Activated CD8-positive, alpha-beta memory T cell treated with anti-CD3 and anti-CD28 coated beads, Interleukin-2, amount 10 ng/mL, durations not matched to agents 7 days and 5 days (primary cell): ENCODE results near the gene RPTOR. TPM values are rescaled to one million over a fixed set of nuclear protein-coding genes. Genes with fewer than 3 reads are reported as not detected.
"Not testable (repeated sequence)": the region's sequence is repeated elsewhere in the genome, so short reads cannot be mapped to it uniquely, and the experiment has no call there.

Experiments
- ATAC-seq: fragments of 150-1000 bp; cut with Tn5 transposase; one replicate; pipeline ENCODE4 v1.10.0; 2021; ENCODE audit warnings: moderate library complexity
- CTCF ChIA-PET: fragments of 350-600 bp; sonication (Branson Sonifier 250); formaldehyde crosslinking; loops from one replicate; lab custom pipeline; 2021; ENCODE audit warnings: antibody characterized with exemption; lab: Charles Lee
- DNase-seq: peaks from one replicate; pipeline ENCODE4 v3.0.0-alpha.2; 2020
- H3K27ac Mint-ChIP-seq: one replicate; pipeline ENCODE4 v1.8.0; 2021; ENCODE audit warnings: mild to moderate bottlenecking, mixed read lengths
- H3K27me3 Mint-ChIP-seq: one replicate; pipeline ENCODE4 v1.8.0; 2021; ENCODE audit warnings: mixed read lengths
- H3K36me3 Mint-ChIP-seq: one replicate; pipeline ENCODE4 v1.8.0; 2021; ENCODE audit warnings: mild to moderate bottlenecking, mixed read lengths
- H3K4me1 Mint-ChIP-seq: one replicate; pipeline ENCODE4 v1.8.0; 2021; ENCODE audit warnings: mixed read lengths
- H3K4me3 Mint-ChIP-seq: one replicate; pipeline ENCODE4 v1.8.0; 2021; ENCODE audit warnings: mild to moderate bottlenecking, moderate library complexity, mixed read lengths
- H3K9me3 Mint-ChIP-seq: one replicate; pipeline ENCODE4 v1.8.0; 2022; ENCODE audit warnings: low read depth, mixed read lengths
- total RNA-seq, 2 experiments: library from RNA; stranded (reverse); gene quantifications; one replicate each; pipeline ENCODE4 v1.2.3, GENCODE V29; 2021

RPTOR gene
- total RNA-seq, 2 experiments from 2014 or later, result 60.4 to 87.0 TPM

DNA sequence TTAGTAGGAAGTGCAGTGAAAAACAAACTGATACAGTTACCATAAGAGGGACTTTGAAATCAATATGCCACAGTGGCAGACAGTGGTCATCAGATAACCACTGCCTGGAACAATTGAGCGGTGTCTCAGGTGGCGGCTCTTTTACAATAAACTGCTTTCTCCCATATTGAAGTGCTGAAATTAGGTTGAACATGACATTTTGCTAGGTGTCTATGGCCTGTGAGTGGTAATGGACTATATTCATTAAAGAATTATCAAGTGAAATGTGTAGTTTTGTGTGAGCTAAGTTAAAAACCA is 214.7 kb downstream of the RPTOR start:
- peak; percentile 72 for DNase-seq
- Mint-ChIP-seq H3K27ac (peak overlapping the region; percentile 85), H3K9me3 (no peaks in the 10 kb centered on the region), H3K36me3 (peaks cover 46% of the 10 kb centered on the region), H3K27me3 (no peaks in the 10 kb centered on the region), H3K4me3 (no peak overlapping the region), H3K4me1 (peaks cover 71% of the 10 kb centered on the region)
- peak; percentile 41 for ATAC-seq
- CTCF ChIA-PET, result interaction anchor here (1.0 to 1.5 kb wide), 4 partner anchors 18 to 184 kb away, joined by 3 to 4 read pairs (median 4); no protein-coding TSS in a partner anchor

DNA sequence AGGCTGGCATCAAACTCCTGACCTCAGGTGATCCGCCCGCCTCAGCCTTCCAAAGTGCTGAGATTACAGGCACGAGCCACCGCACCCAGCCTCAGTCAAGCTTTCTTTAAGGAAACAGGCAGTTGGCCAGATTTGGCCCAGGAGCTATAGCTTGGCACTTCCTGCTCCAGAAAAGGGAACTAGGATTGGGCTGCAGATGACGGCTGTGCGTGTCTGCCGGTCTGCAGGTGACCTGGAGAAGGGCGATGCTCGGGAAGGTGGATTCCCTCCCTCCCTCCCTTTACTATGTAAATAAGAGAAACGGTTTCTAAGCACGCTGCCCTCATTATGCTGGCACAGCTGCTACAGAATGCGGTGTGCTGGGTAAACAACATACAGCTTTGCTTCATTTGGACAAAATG is 215.9 kb downstream of the RPTOR start:
- Mint-ChIP-seq H3K27ac (peak overlapping the region; percentile 98), H3K4me3 (no peak overlapping the region), H3K9me3 (no peaks in the 10 kb centered on the region), H3K27me3 (no peaks in the 10 kb centered on the region), H3K36me3 (peaks cover 45% of the 10 kb centered on the region), H3K4me1 (peaks cover 77% of the 10 kb centered on the region)
- ATAC-seq, result no peak
- CTCF ChIA-PET, result interaction anchor here (1.5 kb wide), 1 partner anchor 33 kb away, joined by 3 read pairs; no protein-coding TSS in a partner anchor
- no peak for DNase-seq

DNA sequence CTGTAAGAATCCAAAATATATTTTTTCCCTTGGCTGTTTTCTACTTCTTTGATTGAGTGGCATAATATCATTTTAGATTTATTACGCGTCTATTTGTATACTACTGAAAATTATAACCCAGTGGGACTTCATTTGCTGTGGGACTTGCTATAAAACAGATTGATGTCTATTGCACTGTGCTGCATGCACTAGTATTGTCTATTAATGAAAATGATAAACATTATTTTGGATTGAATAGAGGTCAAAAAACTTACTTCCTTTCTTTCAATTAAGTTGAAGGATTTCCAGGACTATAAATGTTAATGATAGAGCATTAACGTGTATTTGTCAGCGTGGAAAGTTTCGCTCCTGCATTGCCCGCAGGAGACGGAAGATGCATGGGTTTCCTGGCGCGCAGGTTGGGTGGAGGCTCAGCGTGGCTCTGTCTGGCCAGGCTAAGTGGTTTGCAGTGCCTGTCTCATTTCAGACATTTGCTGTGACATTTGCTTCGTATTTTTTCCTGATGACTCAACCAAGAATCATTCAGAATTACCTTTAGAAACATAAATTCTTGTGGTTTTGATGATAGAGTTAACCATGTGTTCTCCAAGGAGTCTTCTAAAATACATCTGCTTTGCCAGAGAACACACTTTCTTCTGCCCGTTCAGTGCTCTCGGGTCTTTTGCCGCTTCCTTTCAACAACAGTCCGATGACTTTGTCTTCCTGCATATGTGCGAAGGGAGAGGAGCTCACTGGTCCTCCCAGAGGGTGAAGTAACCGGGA is 216.7 kb downstream of the RPTOR start:
- peaks cover 41% of the 10 kb centered on the region for H3K36me3 Mint-ChIP-seq
- no peaks in the 10 kb centered on the region for H3K27me3 Mint-ChIP-seq
- H3K4me1 Mint-ChIP-seq, result peaks cover 78% of the 10 kb centered on the region

DNA sequence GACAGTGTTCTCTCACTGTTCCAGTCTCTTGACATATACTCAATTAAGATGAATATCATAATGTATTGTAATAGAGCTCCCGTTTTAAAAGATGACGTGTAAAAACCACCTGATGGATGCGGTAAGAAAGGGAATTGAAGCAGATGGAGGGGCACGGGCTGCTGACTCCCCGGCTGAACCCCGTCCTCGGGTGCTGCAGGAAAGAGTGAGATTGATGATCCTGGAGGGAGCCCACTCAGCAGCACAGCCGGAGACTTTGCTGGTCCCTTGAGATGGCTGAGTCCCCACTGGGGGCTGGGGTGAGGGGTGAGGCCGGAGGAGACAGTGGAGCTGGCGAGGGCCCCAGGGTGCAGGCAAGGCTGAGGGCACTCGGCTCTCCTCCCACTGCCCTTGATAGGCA is 217.4 kb downstream of the RPTOR start:
- peak overlapping the region; percentile 68 for H3K4me3 Mint-ChIP-seq
- ATAC-seq (no peak), DNase-seq (no peak)
- peaks cover 80% of the 10 kb centered on the region for H3K4me1 Mint-ChIP-seq
- H3K27ac Mint-ChIP-seq, result peak overlapping the region; percentile 98
- CTCF ChIA-PET, result interaction anchor here (0.9 to 2.6 kb wide), 6 partner anchors 12 to 131 kb away, joined by 3 to 10 read pairs (median 5); no protein-coding TSS in a partner anchor
- peaks cover 37% of the 10 kb centered on the region for H3K36me3 Mint-ChIP-seq
- no peaks in the 10 kb centered on the region for H3K9me3 Mint-ChIP-seq
- no peaks in the 10 kb centered on the region for H3K27me3 Mint-ChIP-seq

More for the DNA sequence above, 216.7 kb downstream of the RPTOR start:
- CTCF ChIA-PET, result interaction anchor here (1.0 to 2.6 kb wide), 5 partner anchors 14 to 132 kb away, joined by 3 to 10 read pairs (median 4); no protein-coding TSS in a partner anchor
- H3K9me3 Mint-ChIP-seq, result no peaks in the 10 kb centered on the region
- peak; percentile 88 for DNase-seq
- peak overlapping the region; percentile 98 for H3K27ac Mint-ChIP-seq
- H3K4me3 Mint-ChIP-seq, result peak overlapping the region; percentile 68
- ATAC-seq, result peak; percentile 86

DNA sequence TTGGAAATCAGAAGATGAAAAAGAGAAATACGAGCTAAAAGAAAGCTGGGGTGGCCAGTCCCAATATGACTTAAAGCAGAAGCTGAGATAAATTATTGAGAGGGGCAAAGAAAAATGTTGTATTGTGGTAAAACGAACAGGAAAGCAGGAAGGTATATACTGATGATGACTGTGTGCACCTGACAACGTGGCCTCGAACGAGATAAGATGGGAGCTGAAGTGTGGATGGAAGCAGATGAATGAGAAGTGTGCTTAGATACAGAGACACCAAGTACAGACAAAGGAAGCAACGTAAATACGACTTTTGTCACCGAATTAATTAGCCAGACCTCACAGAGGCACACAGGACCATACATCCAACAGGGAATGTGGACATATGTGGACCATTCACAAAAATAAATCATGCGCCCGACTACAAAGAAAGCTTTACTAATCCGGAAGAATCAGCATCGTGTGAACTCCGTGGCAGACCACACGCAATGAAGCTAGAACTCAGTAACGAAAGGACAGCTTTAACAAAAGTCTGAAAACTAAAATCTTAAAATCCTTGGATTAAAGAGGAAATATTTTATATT is 218.7 kb downstream of the RPTOR start:
- DNase-seq (no peak), ATAC-seq (no peak)
- Mint-ChIP-seq H3K4me1 (peaks cover 73% of the 10 kb centered on the region), H3K36me3 (peaks cover 26% of the 10 kb centered on the region), H3K27ac (peak overlapping the region; percentile 80), H3K4me3 (peak overlapping the region; percentile 1), H3K27me3 (no peaks in the 10 kb centered on the region), H3K9me3 (no peaks in the 10 kb centered on the region)
- CTCF ChIA-PET, result interaction anchor here (0.8 to 2.6 kb wide), 12 partner anchors 11 to 134 kb away, joined by 3 to 10 read pairs (median 5); no protein-coding TSS in a partner anchor

DNA sequence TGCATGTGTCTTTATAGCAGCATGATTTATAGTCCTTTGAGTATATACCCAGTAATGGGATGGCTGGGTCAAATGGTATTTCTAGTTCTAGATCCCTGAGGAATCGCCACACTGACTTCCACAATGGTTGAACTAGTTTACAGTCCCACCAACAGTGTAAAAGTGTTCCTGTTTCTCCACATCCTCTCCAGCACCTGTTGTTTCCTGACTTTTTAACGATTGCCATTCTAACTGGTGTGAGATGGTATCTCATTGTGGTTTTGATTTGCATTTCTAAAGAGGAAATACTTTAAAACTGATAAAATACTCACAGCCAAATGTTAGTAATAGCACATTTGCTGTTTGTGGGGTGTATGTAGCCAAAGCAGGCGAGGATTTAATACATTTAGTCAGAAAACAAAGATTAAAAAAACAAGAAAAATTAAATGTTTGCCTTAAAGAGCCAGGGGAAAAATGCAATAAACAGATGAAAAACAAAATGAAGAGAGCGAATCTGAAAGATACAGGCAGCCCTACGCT is 220.0 kb downstream of the RPTOR start:
- CTCF ChIA-PET, DNase-seq, ATAC-seq, H3K27me3 Mint-ChIP-seq, H3K9me3 Mint-ChIP-seq: not testable (repeated sequence)
- Mint-ChIP-seq H3K4me1 (peaks cover 63% of the 10 kb centered on the region), H3K27ac (peak overlapping the region; percentile 87), H3K36me3 (peaks cover 20% of the 10 kb centered on the region), H3K4me3 (peak overlapping the region; percentile 28)

DNA sequence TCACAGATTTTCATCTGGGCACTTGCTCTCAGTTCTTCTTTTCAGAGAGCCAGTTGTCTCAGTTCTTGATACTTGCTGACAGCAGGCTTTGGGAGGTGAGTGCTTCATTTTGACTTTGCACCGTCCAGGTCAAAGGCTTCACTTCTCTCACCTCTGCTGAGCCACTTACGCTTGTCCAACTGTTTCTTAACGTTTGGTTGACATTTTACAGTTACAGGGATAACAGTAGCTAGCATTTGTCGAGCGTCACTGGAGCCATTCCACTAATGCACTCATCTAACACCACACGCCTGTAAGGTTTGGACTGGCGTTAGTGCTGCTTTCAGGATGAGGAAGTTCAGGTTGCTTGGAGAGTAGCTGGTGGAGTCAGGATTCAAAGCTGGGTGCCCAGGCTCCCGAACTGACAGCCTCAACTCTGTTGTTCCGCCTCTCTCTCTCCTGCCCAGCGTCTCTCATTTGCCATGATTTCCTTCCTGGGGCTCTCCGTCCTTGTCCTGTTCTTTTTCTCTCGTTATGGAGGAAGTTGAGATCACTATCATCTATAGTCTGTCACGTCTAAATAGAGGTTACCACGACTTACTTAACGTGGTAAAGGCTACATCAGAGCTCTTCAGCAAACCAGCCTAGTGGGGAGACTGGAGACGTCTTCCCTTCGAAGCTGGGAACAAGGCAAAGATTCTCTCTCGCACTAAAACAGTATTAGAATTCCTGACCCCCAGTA is 220.8 kb downstream of the RPTOR start:
- H3K4me1 Mint-ChIP-seq, result peaks cover 59% of the 10 kb centered on the region
- no peak for ATAC-seq
- peak overlapping the region; percentile 38 for H3K4me3 Mint-ChIP-seq
- H3K27me3 Mint-ChIP-seq, result no peaks in the 10 kb centered on the region
- CTCF ChIA-PET, result interaction anchor here (1.4 to 1.5 kb wide), 2 partner anchors 15 to 56 kb away, joined by 3 to 4 read pairs; no protein-coding TSS in a partner anchor
- H3K9me3 Mint-ChIP-seq, result no peaks in the 10 kb centered on the region
- DNase-seq, result no peak
- peak overlapping the region; percentile 87 for H3K27ac Mint-ChIP-seq
- H3K36me3 Mint-ChIP-seq, result peaks cover 17% of the 10 kb centered on the region

DNA sequence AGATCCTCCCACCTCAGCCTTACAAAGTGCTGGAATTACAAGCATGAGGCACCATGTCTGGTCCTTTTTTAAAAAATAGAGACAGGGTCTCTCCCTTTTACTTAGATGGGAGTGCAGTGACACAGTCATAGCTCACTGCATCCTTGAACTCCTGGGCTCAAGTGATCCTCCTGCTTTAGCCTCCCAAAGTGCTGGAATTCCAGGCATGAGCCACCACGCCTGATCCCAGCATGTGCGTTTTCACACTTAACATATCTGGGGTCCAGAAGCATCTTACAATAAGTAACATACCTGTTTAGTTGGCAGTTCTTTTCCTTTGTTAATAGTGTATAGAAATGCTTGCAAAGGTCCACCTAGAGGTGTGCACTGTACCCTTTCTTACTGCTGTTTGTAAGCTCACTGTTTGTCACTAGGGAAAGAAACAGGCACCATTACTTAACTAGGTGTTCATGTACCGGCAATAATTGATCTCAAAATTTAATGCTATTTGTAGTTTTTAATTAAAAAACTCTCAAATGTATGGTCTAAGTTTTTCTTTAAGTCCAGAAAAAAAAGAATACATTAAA is 221.7 kb downstream of the RPTOR start:
- Mint-ChIP-seq H3K4me3 (no peak overlapping the region), H3K9me3 (no peaks in the 10 kb centered on the region), H3K27me3 (no peaks in the 10 kb centered on the region), H3K36me3 (peaks cover 23% of the 10 kb centered on the region), H3K27ac (peak overlapping the region; percentile 87), H3K4me1 (peaks cover 51% of the 10 kb centered on the region)
- no peak for ATAC-seq
- CTCF ChIA-PET, result interaction anchor here (1.0 to 1.5 kb wide), 3 partner anchors 14 to 55 kb away, joined by 3 to 4 read pairs (median 3); no protein-coding TSS in a partner anchor
- no peak for DNase-seq

DNA sequence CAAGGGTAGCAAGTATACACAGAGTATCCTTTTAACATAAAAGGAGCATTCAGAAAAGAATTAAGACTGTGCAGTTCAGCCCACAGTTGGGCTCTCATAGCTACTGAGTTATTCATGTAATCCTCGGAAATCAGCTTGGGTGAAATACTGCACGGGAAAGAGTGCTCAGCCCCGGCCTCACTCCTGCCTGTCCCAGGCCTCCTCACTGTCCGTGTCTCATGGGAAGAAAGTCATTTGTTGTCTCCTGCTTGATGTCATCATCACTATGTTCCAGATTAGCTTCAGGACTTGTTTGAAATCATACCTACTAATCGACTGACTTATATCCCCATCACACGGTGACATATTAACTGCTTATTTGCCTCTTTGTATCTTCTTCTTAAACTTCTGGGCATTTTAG is 223.8 kb downstream of the RPTOR start:
- H3K9me3 Mint-ChIP-seq, result no peaks in the 10 kb centered on the region
- DNase-seq (no peak), ATAC-seq (no peak)
- CTCF ChIA-PET, result no interaction called here
- no peak overlapping the region for H3K27ac Mint-ChIP-seq
- H3K4me3 Mint-ChIP-seq, result no peak overlapping the region
- H3K27me3 Mint-ChIP-seq, result no peaks in the 10 kb centered on the region
- peaks cover 17% of the 10 kb centered on the region for H3K36me3 Mint-ChIP-seq
- peaks cover 41% of the 10 kb centered on the region for H3K4me1 Mint-ChIP-seq

DNA sequence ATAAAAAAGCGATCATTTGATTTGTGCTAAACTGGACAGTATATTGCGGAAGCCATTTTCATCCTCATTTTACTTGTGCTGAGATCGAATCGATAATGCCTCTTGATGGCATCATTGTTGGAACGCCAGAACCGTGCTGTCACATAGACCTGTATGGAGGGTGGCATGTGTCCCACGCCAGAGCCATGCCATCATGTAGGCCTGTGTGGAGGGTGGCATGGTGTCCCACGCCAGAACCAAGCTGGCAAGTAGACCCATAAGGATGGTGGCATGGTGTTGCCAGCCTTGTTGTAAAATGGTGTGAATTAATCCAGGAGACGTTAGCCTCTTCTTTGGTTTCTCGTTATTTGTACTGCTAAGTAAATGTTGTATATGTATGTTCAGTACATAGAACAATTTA is 224.3 kb downstream of the RPTOR start:
- ATAC-seq, result no peak
- peaks cover 45% of the 10 kb centered on the region for H3K4me1 Mint-ChIP-seq
- CTCF ChIA-PET, result no interaction called here

DNA sequence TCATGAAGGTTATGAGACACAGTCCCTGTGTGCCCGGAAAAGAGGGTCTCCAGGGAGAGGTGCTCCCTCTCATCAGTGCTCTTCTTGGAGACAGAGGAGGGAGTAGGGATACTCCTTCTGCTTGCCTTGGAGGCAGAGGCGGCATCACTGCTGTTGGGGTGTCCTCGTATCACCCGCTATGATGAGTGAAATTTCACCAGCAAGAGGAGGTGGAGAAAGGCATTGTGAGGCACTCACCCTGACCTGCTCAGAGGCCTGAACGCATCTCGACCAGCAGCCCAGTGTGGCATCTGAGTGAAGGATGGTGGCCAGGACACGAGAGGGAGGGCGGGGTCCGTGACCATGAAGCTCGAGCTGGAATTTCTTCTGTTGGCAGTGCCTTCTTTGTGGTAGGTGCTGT is 224.9 kb downstream of the RPTOR start:
- Mint-ChIP-seq H3K27me3 (no peaks in the 10 kb centered on the region), H3K9me3 (no peaks in the 10 kb centered on the region), H3K36me3 (peaks cover 15% of the 10 kb centered on the region), H3K4me1 (peaks cover 48% of the 10 kb centered on the region), H3K4me3 (no peak overlapping the region), H3K27ac (no peak overlapping the region)
- no peak for ATAC-seq
- DNase-seq, result no peak
- CTCF ChIA-PET, result no interaction called here

More for the DNA sequence above, 224.3 kb downstream of the RPTOR start:
- no peak overlapping the region for H3K27ac Mint-ChIP-seq
- no peak overlapping the region for H3K4me3 Mint-ChIP-seq
- H3K27me3 Mint-ChIP-seq, result no peaks in the 10 kb centered on the region
- H3K36me3 Mint-ChIP-seq, result peaks cover 15% of the 10 kb centered on the region
- no peaks in the 10 kb centered on the region for H3K9me3 Mint-ChIP-seq
- DNase-seq, result no peak

DNA sequence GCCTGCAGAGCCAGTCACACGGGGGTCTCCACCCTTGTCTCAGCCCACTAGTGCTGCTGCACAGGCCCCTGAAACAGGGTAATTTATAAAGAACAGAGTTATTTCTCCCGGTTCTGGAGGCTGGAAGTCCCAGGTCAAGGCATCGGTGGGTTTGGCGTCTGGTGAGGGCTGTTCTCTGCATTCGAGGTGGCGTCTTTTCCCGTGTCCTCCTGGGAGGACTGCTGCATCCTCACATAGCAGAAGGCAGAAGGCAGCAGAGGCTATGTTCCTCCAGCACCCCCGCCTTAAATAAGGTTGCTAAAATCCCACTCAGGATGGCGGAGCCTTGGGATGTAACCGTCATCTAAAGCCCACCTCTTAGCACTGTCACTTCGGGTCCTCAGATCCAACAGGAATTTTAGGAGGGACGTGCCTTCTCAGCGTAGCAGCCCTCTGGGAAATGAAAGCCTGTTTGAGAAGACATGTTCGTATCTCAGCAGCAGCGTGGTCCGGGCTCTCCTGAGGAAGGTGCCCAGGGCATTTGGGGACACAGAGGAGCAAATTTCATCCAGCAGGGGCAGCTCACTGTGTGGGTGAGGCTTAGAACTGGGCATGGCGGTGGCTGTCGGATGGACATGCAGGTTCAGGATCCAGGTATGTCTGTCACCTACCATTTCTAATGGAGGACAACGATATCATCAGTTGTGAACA is 225.4 kb downstream of the RPTOR start:
- no peak for ATAC-seq
- no peaks in the 10 kb centered on the region for H3K9me3 Mint-ChIP-seq
- no peaks in the 10 kb centered on the region for H3K27me3 Mint-ChIP-seq
- H3K36me3 Mint-ChIP-seq, result peaks cover 13% of the 10 kb centered on the region
- no peak for DNase-seq
- CTCF ChIA-PET, result no interaction called here
- H3K27ac Mint-ChIP-seq, result no peak overlapping the region
- H3K4me3 Mint-ChIP-seq, result no peak overlapping the region
- H3K4me1 Mint-ChIP-seq, result peaks cover 48% of the 10 kb centered on the region
